H1 (cell line): ENCODE measurements around the gene PLEKHG5. TPM values are rescaled to one million over a fixed set of nuclear protein-coding genes. Genes with fewer than 3 reads are reported as not detected.
"Not testable (repeated sequence)": the region's sequence is repeated elsewhere in the genome, so short reads cannot be mapped to it uniquely, and the experiment has no call there.

ENCODE experiments used
- CTCF ChIA-PET: fragments of 300-600 bp; sonication (Branson Sonifier 250); formaldehyde crosslinking; loops from one replicate; lab custom pipeline; 2021; ENCODE audit not compliant: partially characterized antibody; lab: Charles Lee
- POLR2A ChIA-PET: fragments of 300-600 bp; sonication (Branson Sonifier 250); formaldehyde crosslinking; loops from one replicate; lab custom pipeline; 2021; ENCODE audit warnings: inconsistent platforms; ENCODE audit not compliant: partially characterized antibody; lab: Charles Lee
- DNase-seq, 2 experiments: peaks; one replicate each; pipeline versions ENCODE4 v3.0.0 to v3.0.0-alpha.2; 2010 to 2022; ENCODE audit warnings: low spot score in 2 of 2, low read depth in 1 of 2, mixed read lengths in 1 of 2
- FAIRE-seq: peaks from 2 replicates; lab custom pipeline; 2011; peaks lifted over from hg19 to GRCh38; lab: Jason Lieb, UNC
- H2AFZ ChIP-seq: 2 replicates; pipeline ENCODE4 v1.8.1; 2012; ENCODE audit warnings: low read length, inconsistent platforms
- H2AK5ac ChIP-seq: 2 replicates; pipeline ENCODE4 v1.6.1; 2013; ENCODE audit warnings: low read depth, low read length
- H2BK120ac ChIP-seq: replicated peaks from 2 replicates; pipeline ENCODE3; 2013; ENCODE audit warnings: low read depth, low read length, inconsistent platforms
- H2BK12ac ChIP-seq: 2 replicates; pipeline ENCODE4 v1.6.1; 2013; ENCODE audit warnings: low read depth, low read length
- H2BK15ac ChIP-seq: 2 replicates; pipeline ENCODE4 v1.6.1; 2013; ENCODE audit warnings: low read length
- H2BK20ac ChIP-seq: 2 replicates; pipeline ENCODE4 v1.6.1; 2013; ENCODE audit warnings: low read length
- H2BK5ac ChIP-seq: 2 replicates; pipeline ENCODE4 v1.6.1; 2013; ENCODE audit warnings: low read depth, low read length
- H3K14ac ChIP-seq: 2 replicates; pipeline ENCODE4 v1.6.1; 2013; ENCODE audit warnings: inconsistent platforms; ENCODE audit not compliant: insufficient read length
- H3K18ac ChIP-seq: 2 replicates; pipeline ENCODE4 v1.6.1; 2013; ENCODE audit warnings: low read length; ENCODE audit errors: extremely low read depth
- H3K23ac ChIP-seq: 2 replicates; pipeline ENCODE4 v1.6.1; 2013; ENCODE audit warnings: inconsistent platforms; ENCODE audit not compliant: insufficient read length
- H3K23me2 ChIP-seq: 2 replicates; pipeline ENCODE4 v1.6.1; 2013; ENCODE audit warnings: low read depth, low read length
- H3K27ac ChIP-seq: 2 replicates; pipeline ENCODE4 v1.6.1; 2011; ENCODE audit warnings: low read depth, low read length, inconsistent platforms
- H3K27me3 ChIP-seq, 4 experiments: replicated peaks in 1 of 4; 1 replicate in 1 of 4; 2 replicates in 3 of 4; pipeline versions ENCODE4 v1.6.1 to v1.8.1; 2011 to 2013; ENCODE audit warnings: low read length in 3 of 4, mild to moderate bottlenecking in 3 of 4, inconsistent platforms in 2 of 4, mixed read lengths in 2 of 4, moderate library complexity in 1 of 4; ENCODE audit not compliant: control insufficient read depth in 3 of 4, insufficient read depth in 3 of 4; ENCODE audit errors: extremely low read depth in 1 of 4
- H3K36me3 ChIP-seq, 4 experiments: 2 replicates each; pipeline versions ENCODE4 v1.6.1 to v1.8.1; 2011 to 2013; ENCODE audit warnings: mild to moderate bottlenecking in 4 of 4, low read length in 3 of 4, moderate library complexity in 2 of 4, control low read depth in 1 of 4, inconsistent platforms in 1 of 4; ENCODE audit not compliant: insufficient read depth in 4 of 4, control insufficient read depth in 2 of 4
- H3K4ac ChIP-seq: replicated peaks from 2 replicates; pipeline ENCODE3; 2013; ENCODE audit warnings: low read length, low read depth, mixed read lengths, inconsistent platforms; ENCODE audit not compliant: insufficient read length
- H3K4me1 ChIP-seq, 4 experiments: replicated peaks in 1 of 4; 1 replicate in 1 of 4; 2 replicates in 3 of 4; pipeline versions ENCODE4 v1.6.1 to v1.8.1; 2011 to 2013; ENCODE audit warnings: low read length in 3 of 4, inconsistent platforms in 2 of 4, mixed read lengths in 1 of 4; ENCODE audit not compliant: insufficient read depth in 4 of 4, control insufficient read depth in 3 of 4
- H3K4me2 ChIP-seq, 2 experiments: 2 replicates each; pipeline versions ENCODE4 v1.6.1 to v1.8.1; 2011 to 2013; ENCODE audit warnings: low read depth in 2 of 2, low read length in 2 of 2, control low read depth in 1 of 2, inconsistent platforms in 1 of 2, mild to moderate bottlenecking in 1 of 2; ENCODE audit not compliant: insufficient read depth in 1 of 2
- H3K4me3 ChIP-seq, 4 experiments: fragments of 200-600, 300-600 bp in 1 of 4; sonication (generic), shearing (Covaris generic), sonication (Bioruptor Twin) in 1 of 4; 2 replicates each; pipeline versions ENCODE4 v1.5.1 to v1.8.1; 2011 to 2016; ENCODE audit warnings: low read length in 4 of 4, low read depth in 3 of 4, control low read depth in 2 of 4, inconsistent platforms in 2 of 4, mild to moderate bottlenecking in 2 of 4, mixed read lengths in 1 of 4, moderate library complexity in 1 of 4; ENCODE audit not compliant: insufficient read depth in 2 of 4; ENCODE audit errors: extremely low read depth in 1 of 4
- H3K56ac ChIP-seq: replicated peaks from 2 replicates; pipeline ENCODE3; 2013; ENCODE audit warnings: low read depth, mild to moderate bottlenecking, mixed read lengths, low read length, inconsistent platforms; ENCODE audit not compliant: insufficient read length
- H3K79me1 ChIP-seq: 2 replicates; pipeline ENCODE4 v1.6.1; 2013; ENCODE audit warnings: low read depth, low read length, control low read depth
- H3K79me2 ChIP-seq, 2 experiments: 2 replicates each; pipeline versions ENCODE4 v1.6.1 to v1.8.1; 2012 to 2013; ENCODE audit warnings: low read length in 2 of 2, mild to moderate bottlenecking in 2 of 2, inconsistent platforms in 1 of 2; ENCODE audit not compliant: insufficient read depth in 2 of 2, control insufficient read depth in 1 of 2
- H3K9ac ChIP-seq, 4 experiments: replicated peaks in 1 of 4; 1 replicate in 1 of 4; 2 replicates in 3 of 4; pipeline versions ENCODE4 v1.6.1 to v1.8.1; 2011 to 2013; ENCODE audit warnings: low read depth in 3 of 4, low read length in 3 of 4, control low read depth in 2 of 4, mild to moderate bottlenecking in 2 of 4, moderate library complexity in 2 of 4, inconsistent platforms in 1 of 4; ENCODE audit errors: extremely low read depth in 1 of 4
- H3K9me3 ChIP-seq, 2 experiments: 2 replicates each; pipeline versions ENCODE4 v1.6.1 to v1.8.1; 2012 to 2013; ENCODE audit warnings: mild to moderate bottlenecking in 2 of 2, moderate library complexity in 2 of 2, control low read depth in 1 of 2, inconsistent platforms in 1 of 2, low read depth in 1 of 2, low read length in 1 of 2, mixed read lengths in 1 of 2; ENCODE audit not compliant: insufficient read depth in 2 of 2
- H4K20me1 ChIP-seq, 2 experiments: replicated peaks in 1 of 2; 2 replicates each; pipeline versions ENCODE3 to v1.8.1; 2011 to 2013; ENCODE audit warnings: inconsistent platforms in 2 of 2, low read length in 2 of 2, mild to moderate bottlenecking in 1 of 2; ENCODE audit not compliant: insufficient read depth in 2 of 2, control insufficient read depth in 1 of 2
- H4K5ac ChIP-seq: 2 replicates; pipeline ENCODE4 v1.6.1; 2013; ENCODE audit warnings: low read length, low read depth, mixed read lengths, inconsistent platforms; ENCODE audit not compliant: insufficient read length
- H4K8ac ChIP-seq: 2 replicates; pipeline ENCODE4 v1.8.0; 2013; ENCODE audit warnings: mild to moderate bottlenecking, moderate library complexity, low read length, inconsistent platforms; ENCODE audit not compliant: insufficient read depth; ENCODE audit errors: extremely low read depth
- H4K91ac ChIP-seq: replicated peaks from 2 replicates; pipeline ENCODE3; 2013; ENCODE audit warnings: low read length, mixed read lengths, inconsistent platforms; ENCODE audit not compliant: insufficient read length
- WGBS, 2 experiments: shearing (Covaris generic) in 1 of 2; methylation state at CpG; one replicate each; pipeline versions ENCODE4 v1.1.6 to v1.1.7; 2013 to 2015; ENCODE audit warnings: low lambda C conversion rate in 2 of 2, mixed read lengths in 2 of 2, inconsistent platforms in 1 of 2, low coverage in 1 of 2, missing lambda C conversion rate in 1 of 2; ENCODE audit not compliant: insufficient replicate concordance in 2 of 2, insufficient coverage in 1 of 2, insufficient read length in 1 of 2; ENCODE audit errors: extremely low coverage in 1 of 2, missing lambda C conversion rate in 1 of 2; 5-methylcytosine and 5-hydroxymethylcytosine counted together
- polyA plus RNA-seq, 7 experiments: library from polyadenylated mRNA; depleted of rRNA in 3 of 7; stranded (reverse) in 5 of 7; unstranded in 2 of 7; fragments of >200 nt in 5 of 7; fragments of 200-250 nt in 2 of 7; gene quantifications; 1 replicate in 5 of 7; 2 replicates in 1 of 7; 4 replicates in 1 of 7; pipeline versions ENCODE4 v1.2.1 to v1.2.3, GENCODE V29; 2011 to 2013; ENCODE audit warnings: missing spikeins in 2 of 7, mixed read lengths in 2 of 7
- total RNA-seq: library from RNA; stranded (reverse); fragmentation: NEBNext Ultra II Directional; extraction: Animal tissue kit (Norgen Biotek cat#: 25700); gene quantifications from 2 replicates; pipeline ENCODE4 v1.2.1, GENCODE V29; 2021
- TF ChIP-seq, protein P1 (sequence below), 3 experiments: IDR thresholded peaks; 1 replicate in 2 of 3; 2 replicates in 1 of 3; pipeline versions ENCODE4 v1.5.1 to v1.6.1; 2011; ENCODE audit warnings: low read length in 3 of 3, mild to moderate bottlenecking in 3 of 3, inconsistent platforms in 2 of 3, low read depth in 1 of 3, moderate library complexity in 1 of 3; ENCODE audit not compliant: insufficient read depth in 1 of 3; ENCODE audit errors: control extremely low read depth in 1 of 3

PLEKHG5 gene
- total and polyA plus RNA-seq, 2 of the 8 experiments (the other 6 are each of a cell fraction or from before 2014, with no cell fraction given) = 10.4 to 13.8 TPM

DNA sequence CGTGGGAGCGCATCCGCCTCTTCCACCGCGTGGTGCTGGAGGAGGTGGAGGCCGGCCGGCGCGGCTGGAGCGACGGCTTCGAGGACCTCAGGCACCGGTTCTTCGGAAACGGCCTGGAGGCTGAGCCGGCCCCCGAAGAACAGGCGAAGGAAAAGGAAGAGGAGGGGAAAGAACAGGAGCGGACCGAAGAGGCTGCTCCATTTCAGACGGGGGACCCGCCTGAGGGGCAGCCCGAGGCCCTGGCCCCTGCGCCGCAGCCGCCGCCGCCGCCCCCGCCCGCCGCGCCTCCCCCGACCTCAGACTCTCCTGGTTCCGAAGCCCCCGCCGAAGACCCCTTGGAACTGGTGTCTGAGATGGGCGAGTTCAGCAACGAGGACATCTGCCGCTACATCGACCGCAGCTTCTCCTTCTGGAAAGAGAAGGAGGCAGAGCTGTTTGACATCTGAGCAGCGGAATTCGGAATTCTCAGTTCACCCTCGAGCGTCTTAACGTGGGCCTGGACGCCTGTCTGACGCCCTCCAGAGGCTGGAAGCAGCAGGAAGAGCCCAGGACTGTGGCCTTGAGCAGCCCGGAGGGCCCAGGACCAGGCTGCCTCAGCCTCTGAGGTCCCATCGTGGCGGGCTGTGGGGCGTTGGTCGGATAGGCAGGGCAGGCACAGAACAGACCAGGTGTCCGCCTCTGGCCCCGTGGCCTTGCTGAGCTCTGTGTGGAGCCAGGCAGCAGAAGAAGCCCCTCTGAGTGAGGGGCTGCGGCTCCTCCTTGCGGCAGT, 35.5 kb downstream of the PLEKHG5 start:
- Histone ChIP-seq H3K4me2 (peak overlapping the region; percentile 8 to 64; a peak in 2 of 4 replicates), H3K4me3 (peak overlapping the region in 1 of 4 experiments; percentile 44; a peak in 1 of 8 replicates), H4K8ac (peak overlapping the region; percentile 92), H2BK15ac (0 out of 2 replicates have a peak overlapping the region, but pooled peaks have one; percentile 31), H2AFZ (peak overlapping the region; percentile 59; the same call in 1 of the 2 replicates), H3K27me3 (peaks cover 5 to 37% (median 21%) of the 10 kb centered on the region in 4 experiments; a peak in 6 of 7 replicates), H3K4me1 (peaks cover 0 to 25% (median 13%) of the 10 kb centered on the region in 4 experiments; a peak in 5 of 7 replicates)
- not testable (repeated sequence) for H3K23ac ChIP-seq, H4K5ac ChIP-seq, H2AK5ac ChIP-seq, H3K14ac ChIP-seq, FAIRE-seq, H3K9me3 ChIP-seq, H3K23me2 ChIP-seq, H3K56ac ChIP-seq, H3K9ac ChIP-seq, H3K36me3 ChIP-seq, H4K91ac ChIP-seq, H2BK120ac ChIP-seq, H2BK20ac ChIP-seq, H3K27ac ChIP-seq, H3K18ac ChIP-seq, H3K4ac ChIP-seq, H4K20me1 ChIP-seq, DNase-seq, H2BK12ac ChIP-seq, H3K79me2 ChIP-seq, H2BK5ac ChIP-seq, H3K79me1 ChIP-seq
- WGBS, 2 experiments = 86% methylated on average over 24 of the region's 58 CpGs; no CpG with 5 or more reads in 1 of the 2 experiments
- CTCF ChIA-PET = interaction anchor here (0.8 to 6.0 kb wide), 18 partner anchors 7 to 207 kb away, joined by 3 to 75 read pairs (median 6); partner anchors contain the start of genes HES2, PLEKHG5 and TNFRSF25
- TF ChIP-seq, protein P1, sequence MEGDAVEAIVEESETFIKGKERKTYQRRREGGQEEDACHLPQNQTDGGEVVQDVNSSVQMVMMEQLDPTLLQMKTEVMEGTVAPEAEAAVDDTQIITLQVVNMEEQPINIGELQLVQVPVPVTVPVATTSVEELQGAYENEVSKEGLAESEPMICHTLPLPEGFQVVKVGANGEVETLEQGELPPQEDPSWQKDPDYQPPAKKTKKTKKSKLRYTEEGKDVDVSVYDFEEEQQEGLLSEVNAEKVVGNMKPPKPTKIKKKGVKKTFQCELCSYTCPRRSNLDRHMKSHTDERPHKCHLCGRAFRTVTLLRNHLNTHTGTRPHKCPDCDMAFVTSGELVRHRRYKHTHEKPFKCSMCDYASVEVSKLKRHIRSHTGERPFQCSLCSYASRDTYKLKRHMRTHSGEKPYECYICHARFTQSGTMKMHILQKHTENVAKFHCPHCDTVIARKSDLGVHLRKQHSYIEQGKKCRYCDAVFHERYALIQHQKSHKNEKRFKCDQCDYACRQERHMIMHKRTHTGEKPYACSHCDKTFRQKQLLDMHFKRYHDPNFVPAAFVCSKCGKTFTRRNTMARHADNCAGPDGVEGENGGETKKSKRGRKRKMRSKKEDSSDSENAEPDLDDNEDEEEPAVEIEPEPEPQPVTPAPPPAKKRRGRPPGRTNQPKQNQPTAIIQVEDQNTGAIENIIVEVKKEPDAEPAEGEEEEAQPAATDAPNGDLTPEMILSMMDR (IDR thresholded peaks at IDR 0.05; ENCODE audit: control extremely low read depth in 1 of 3, insufficient read depth in 1 of 3, low read depth in 1 of 3, low read length in 3 of 3) = peak in 2 of 3 experiments; percentile 20 to 31; a peak in 3 of 4 replicates
- POLR2A ChIA-PET = interaction anchor here (1.0 to 12.2 kb wide), 5 partner anchors 15 to 30 kb away, joined by 3 to 123 read pairs (median 3); partner anchors contain the start of gene TNFRSF25
